AG04449 (cell line): ENCODE measurements around the gene SIGLEC5.

Experiments used
- CTCF ChIA-PET: fragments of 350-600 bp; formaldehyde crosslinking; extraction: SDS; loops from one replicate; lab custom pipeline; 2021; ENCODE audit warnings: antibody characterized with exemption; lab: Yijun Ruan, JAX
- POLR2A ChIA-PET: fragments of 400-600, 350-600 bp; formaldehyde crosslinking; extraction: SDS; loops from one replicate; lab custom pipeline; 2020; ENCODE audit warnings: antibody characterized with exemption, inconsistent platforms; lab: Yijun Ruan, JAX
- DNase-seq: peaks from one replicate; pipeline ENCODE4 v3.0.0-alpha.2; 2010; ENCODE audit warnings: low read depth, low spot score
- H3K4me3 ChIP-seq: 2 replicates; pipeline ENCODE4 v1.5.1; 2011; ENCODE audit warnings: low read depth, mild to moderate bottlenecking, control low read depth, low read length
- CTCF ChIP-seq: IDR thresholded peaks from one replicate; pipeline ENCODE4 v1.5.1; 2011; ENCODE audit warnings: mild to moderate bottlenecking, moderate library complexity, low read length, control low read depth, inconsistent platforms; ENCODE audit not compliant: insufficient read depth; ENCODE audit errors: missing control alignments

SIGLEC5 gene

GRCh38 chr19:51621178-51621577, 9.0 kb downstream of the SIGLEC5 start:
- CTCF ChIA-PET: interaction anchor here (1.0 kb wide), 1 partner anchor 36 kb away, joined by 5 read pairs; no protein-coding TSS in a partner anchor
- POLR2A ChIA-PET: no interaction called here
- DNase-seq: no peak

GRCh38 chr19:51615991-51616390, 14.2 kb downstream of the SIGLEC5 start:
- ChIA-PET CTCF (no interaction called here), POLR2A (no interaction called here)
- TF ChIP-seq CTCF: no peak
- DNase-seq: no peak
- H3K4me3 ChIP-seq: no peak overlapping the region

More at GRCh38 chr19:51621178-51621577, 9.0 kb downstream of the SIGLEC5 start:
- no peak for TF ChIP-seq CTCF
- H3K4me3 ChIP-seq: no peak overlapping the region

- no peak for DNase-seq
- POLR2A ChIA-PET: no interaction called here
- CTCF ChIA-PET: interaction anchor here (1.2 kb wide), 1 partner anchor 15 kb away, joined by 4 read pairs; no protein-coding TSS in a partner anchor
- TF ChIP-seq CTCF: no peak
- no peak overlapping the region for H3K4me3 ChIP-seq
Measured at GRCh38 chr19:51614789-51615188, 15.4 kb downstream of the SIGLEC5 start.

GRCh38 chr19:51610576-51610975, 19.6 kb downstream of the SIGLEC5 start:
- DNase-seq: no peak
- CTCF ChIA-PET: interaction anchor here (0.6 to 3.6 kb wide), 2 partner anchors 10 to 167 kb away, joined by 3 to 19 read pairs; no protein-coding TSS in a partner anchor
- no peak for TF ChIP-seq CTCF
- POLR2A ChIA-PET: no interaction called here
- no peak overlapping the region for H3K4me3 ChIP-seq

GRCh38 chr19:51607920-51608562, 22.2 kb downstream of the SIGLEC5 start:
- ChIA-PET CTCF (interaction anchor here (0.7 to 3.6 kb wide), 12 partner anchors 9 to 170 kb away, joined by 3 to 19 read pairs (median 4); no protein-coding TSS in a partner anchor), POLR2A (no interaction called here)
- H3K4me3 ChIP-seq: no peak overlapping the region

More at GRCh38 chr19:51607920-51608562, 22.2 kb downstream of the SIGLEC5 start:
- TF ChIP-seq CTCF: peak; percentile 82
- no peak for DNase-seq
